ENCODE results near the gene TENM3. TPM values are rescaled to one million over a fixed set of nuclear protein-coding genes. Genes with fewer than 3 reads are reported as not detected.
"Not testable (repeated sequence)": the region's sequence is repeated elsewhere in the genome, so short reads cannot be mapped to it uniquely, and the experiment has no call there.

Gene TENM3
- total RNA-seq, result 40.4 and 51.9 TPM in 2 replicates
- long read RNA-seq, partial matches to known transcripts, result 7 of 13 reads
- long read RNA-seq, other reads (novel, unspliced or antisense), result 6 of 13 reads

- H3K27ac Mint-ChIP-seq; H3K4me1 Mint-ChIP-seq (ENCODE audit: low read depth); H3K36me3 Mint-ChIP-seq (ENCODE audit: insufficient read depth); H3K4me3 Mint-ChIP-seq (ENCODE audit: low read depth); DNase-seq (ENCODE audit: low spot score, unreplicated experiment); H3K9me3 Mint-ChIP-seq (ENCODE audit: low read depth): not testable (repeated sequence)
- H3K27me3 Mint-ChIP-seq, result peaks cover 36% of the 10 kb centered on the region
Observed at GRCh38 chr4:182243204-182243603, at the start of gene TENM3. Gene TENM3 (plus strand): TSS chr4:182243402. CDS start chr4:182324021, 80,619 bp downstream.

- no peaks in the 10 kb centered on the region for H3K36me3 Mint-ChIP-seq (ENCODE audit: insufficient read depth)
- no peak overlapping the region for H3K4me3 Mint-ChIP-seq (ENCODE audit: low read depth)
- H3K4me1 Mint-ChIP-seq (ENCODE audit: low read depth), result peaks cover 8% of the 10 kb centered on the region
Observed at GRCh38 chr4:182194091-182194824, 48.9 kb upstream of the TENM3 start.

DNA sequence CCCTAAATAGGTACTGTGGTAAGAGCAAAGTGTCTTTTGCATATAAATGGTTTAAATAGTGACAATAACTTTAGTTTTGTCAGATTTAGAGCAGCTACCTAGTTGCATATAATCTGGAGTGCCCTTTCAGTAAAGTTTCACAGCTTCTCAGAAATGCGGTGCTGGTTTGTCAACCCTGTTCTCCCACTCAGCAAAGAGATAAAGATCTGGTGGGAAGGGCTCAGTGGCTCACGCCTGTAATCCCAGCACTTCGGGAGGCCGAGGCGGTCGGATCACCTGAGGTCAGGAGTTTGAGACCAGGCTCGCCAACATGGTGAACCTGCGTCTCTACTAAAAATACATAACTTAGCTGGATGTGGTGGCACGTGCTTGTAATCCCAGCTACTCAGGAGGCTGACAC lies 45.6 kb upstream of the TENM3 start:
- no peaks in the 10 kb centered on the region for H3K36me3 Mint-ChIP-seq (ENCODE audit: insufficient read depth)
- TF ChIP-seq, protein P1, sequence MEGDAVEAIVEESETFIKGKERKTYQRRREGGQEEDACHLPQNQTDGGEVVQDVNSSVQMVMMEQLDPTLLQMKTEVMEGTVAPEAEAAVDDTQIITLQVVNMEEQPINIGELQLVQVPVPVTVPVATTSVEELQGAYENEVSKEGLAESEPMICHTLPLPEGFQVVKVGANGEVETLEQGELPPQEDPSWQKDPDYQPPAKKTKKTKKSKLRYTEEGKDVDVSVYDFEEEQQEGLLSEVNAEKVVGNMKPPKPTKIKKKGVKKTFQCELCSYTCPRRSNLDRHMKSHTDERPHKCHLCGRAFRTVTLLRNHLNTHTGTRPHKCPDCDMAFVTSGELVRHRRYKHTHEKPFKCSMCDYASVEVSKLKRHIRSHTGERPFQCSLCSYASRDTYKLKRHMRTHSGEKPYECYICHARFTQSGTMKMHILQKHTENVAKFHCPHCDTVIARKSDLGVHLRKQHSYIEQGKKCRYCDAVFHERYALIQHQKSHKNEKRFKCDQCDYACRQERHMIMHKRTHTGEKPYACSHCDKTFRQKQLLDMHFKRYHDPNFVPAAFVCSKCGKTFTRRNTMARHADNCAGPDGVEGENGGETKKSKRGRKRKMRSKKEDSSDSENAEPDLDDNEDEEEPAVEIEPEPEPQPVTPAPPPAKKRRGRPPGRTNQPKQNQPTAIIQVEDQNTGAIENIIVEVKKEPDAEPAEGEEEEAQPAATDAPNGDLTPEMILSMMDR (IDR thresholded peaks at IDR 0.05; ENCODE audit: unreplicated experiment), result no peak
- peaks cover 9% of the 10 kb centered on the region for H3K4me1 Mint-ChIP-seq (ENCODE audit: low read depth)

More at GRCh38 chr4:182194091-182194824, 48.9 kb upstream of the TENM3 start:
- Mint-ChIP-seq H3K27ac (no peak overlapping the region), H3K9me3 (ENCODE audit: low read depth) (no peaks in the 10 kb centered on the region), H3K27me3 (peaks cover 3% of the 10 kb centered on the region)
- DNase-seq (ENCODE audit: low spot score, unreplicated experiment), result no peak
- TF ChIP-seq, protein P1 (IDR thresholded peaks at IDR 0.05; ENCODE audit: unreplicated experiment), result no peak

DNA sequence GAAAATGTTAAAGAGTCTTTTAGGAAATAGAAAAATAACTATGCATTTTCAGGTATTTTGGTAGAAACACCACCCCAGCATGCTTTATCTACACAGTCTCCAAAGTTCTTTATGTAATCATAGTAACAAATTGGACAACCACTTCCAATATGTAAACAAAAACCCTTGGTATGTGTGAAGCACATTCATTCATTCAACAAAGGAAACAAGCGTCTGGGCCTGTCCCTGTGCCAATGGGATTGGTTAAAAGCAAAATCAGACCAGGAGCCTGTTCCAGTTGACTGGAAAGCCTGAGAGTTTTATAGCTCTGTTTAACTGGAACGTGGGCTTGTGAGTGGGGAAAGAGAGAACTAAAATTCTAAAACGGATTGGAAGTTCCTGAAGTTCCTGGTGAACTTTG lies 41.3 kb upstream of the TENM3 start:
- H3K27me3 Mint-ChIP-seq, result peaks cover 5% of the 10 kb centered on the region
- no peak overlapping the region for H3K4me3 Mint-ChIP-seq (ENCODE audit: low read depth)
- TF ChIP-seq, protein P1 (IDR thresholded peaks at IDR 0.05; ENCODE audit: unreplicated experiment), result no peak
- H3K9me3 Mint-ChIP-seq (ENCODE audit: low read depth), result no peaks in the 10 kb centered on the region
- H3K4me1 Mint-ChIP-seq (ENCODE audit: low read depth), result peaks cover 3% of the 10 kb centered on the region
- no peak overlapping the region for H3K27ac Mint-ChIP-seq
- no peak for DNase-seq (ENCODE audit: low spot score, unreplicated experiment)
- no peaks in the 10 kb centered on the region for H3K36me3 Mint-ChIP-seq (ENCODE audit: insufficient read depth)

More for the DNA sequence above, 45.6 kb upstream of the TENM3 start:
- H3K9me3 Mint-ChIP-seq (ENCODE audit: low read depth), result no peaks in the 10 kb centered on the region
- no peak overlapping the region for H3K4me3 Mint-ChIP-seq (ENCODE audit: low read depth)
- no peak overlapping the region for H3K27ac Mint-ChIP-seq
- no peak for DNase-seq (ENCODE audit: low spot score, unreplicated experiment)
- H3K27me3 Mint-ChIP-seq, result no peaks in the 10 kb centered on the region

DNA sequence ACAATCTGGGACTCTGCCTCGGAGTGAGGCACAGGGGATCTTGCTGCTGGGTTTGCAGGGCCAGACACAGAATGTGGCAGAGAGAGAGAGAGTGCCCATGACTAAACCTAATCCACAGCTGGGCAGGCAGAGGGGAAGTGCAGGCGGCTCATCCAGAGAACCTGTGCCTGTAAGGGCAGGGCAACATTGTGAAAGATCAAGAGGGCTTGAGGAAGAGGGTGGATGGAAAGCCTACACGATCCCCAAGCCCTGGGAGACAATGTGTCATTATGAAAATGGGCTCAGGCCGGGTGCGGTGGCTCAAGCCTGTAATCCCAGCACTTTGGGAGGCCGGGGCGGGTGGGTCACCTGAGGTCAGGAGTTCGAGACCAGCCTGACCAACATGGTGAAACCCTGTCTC lies 40.6 kb upstream of the TENM3 start:
- Mint-ChIP-seq H3K4me3 (ENCODE audit: low read depth) (no peak overlapping the region), H3K9me3 (ENCODE audit: low read depth) (no peaks in the 10 kb centered on the region), H3K27ac (peak overlapping the region; percentile 27), H3K4me1 (ENCODE audit: low read depth) (peaks cover 3% of the 10 kb centered on the region), H3K27me3 (peaks cover 5% of the 10 kb centered on the region), H3K36me3 (ENCODE audit: insufficient read depth) (no peaks in the 10 kb centered on the region)
- no peak for DNase-seq (ENCODE audit: low spot score, unreplicated experiment)
- TF ChIP-seq, protein P1 (IDR thresholded peaks at IDR 0.05; ENCODE audit: unreplicated experiment), result no peak

Data from progenitor cell of endocrine pancreas (in vitro differentiated cells).